HepG2 (cell line): ENCODE results near the gene NAT10. TPM values are rescaled to one million over a fixed set of nuclear protein-coding genes. Genes with fewer than 3 reads are reported as not detected.

Source experiments
- ATAC-seq: fragments of 200-7000 bp; cut with Tn5 transposase; 3 replicates; pipeline ENCODE4 v1.9.1; 2020; ENCODE audit warnings: mild to moderate bottlenecking, moderate library complexity
- BruUV-seq: library from RNA; stranded (reverse); fragments of 400-500 nt; replicated peaks from 2 replicates; lab custom pipeline; 2021; lab: Mats Ljungman, UMichigan
- CTCF ChIA-PET: fragments of 300-600 bp; formaldehyde crosslinking; extraction: SDS; loops from one replicate; lab custom pipeline; 2021; ENCODE audit warnings: low total read pairs, inconsistent platforms, low intra/inter-chr PET ratio; lab: Yijun Ruan, JAX
- POLR2A ChIA-PET: fragments of 350-600 bp; sonication (Branson Sonifier 250); formaldehyde crosslinking; loops from one replicate; lab custom pipeline; 2020; ENCODE audit warnings: antibody characterized with exemption, inconsistent platforms; lab: Yijun Ruan, JAX
- DNase-seq: peaks from one replicate; pipeline ENCODE4 v3.0.0-alpha.2; 2015; ENCODE audit warnings: low spot score
- FAIRE-seq: peaks from 3 replicates; lab custom pipeline; 2011; peaks lifted over from hg19 to GRCh38; lab: Jason Lieb, UNC
- H2AFZ ChIP-seq: one replicate; pipeline ENCODE4 v1.6.1; 2011; ENCODE audit warnings: low read length, inconsistent platforms
- H3K27ac ChIP-seq: fragments of 300-600 bp; 3 replicates; pipeline ENCODE4 v1.8.0; 2011; ENCODE audit warnings: mixed run types, mild to moderate bottlenecking, mixed read lengths, low read length, inconsistent platforms; ENCODE audit not compliant: insufficient read depth; ENCODE audit errors: extremely low read length
- H3K27me3 ChIP-seq, 2 experiments: fragments of 200-600 bp in 1 of 2; 2 replicates in 1 of 2; 3 replicates in 1 of 2; pipeline versions ENCODE4 v1.6.0 to v1.8.0; 2011; ENCODE audit warnings: low read length in 2 of 2, mild to moderate bottlenecking in 2 of 2, moderate library complexity in 2 of 2, inconsistent platforms in 1 of 2; ENCODE audit not compliant: insufficient read depth in 2 of 2, control insufficient read depth in 1 of 2
- H3K36me3 ChIP-seq, 2 experiments: fragments of 200-600 bp in 1 of 2; replicated peaks in 1 of 2; 2 replicates in 1 of 2; 3 replicates in 1 of 2; pipeline versions ENCODE4 v1.5.1 to v1.8.0; 2011; ENCODE audit warnings: low read length in 2 of 2, inconsistent platforms in 1 of 2; ENCODE audit not compliant: insufficient read depth in 2 of 2, control insufficient read depth in 1 of 2
- H3K4me1 ChIP-seq: 2 replicates; pipeline ENCODE4 v1.5.1; 2012; ENCODE audit warnings: low read length, inconsistent platforms; ENCODE audit not compliant: insufficient read depth
- H3K4me2 ChIP-seq: 2 replicates; pipeline ENCODE4 v1.6.0; 2011; ENCODE audit warnings: low read depth, low read length, inconsistent platforms
- H3K4me3 ChIP-seq, 3 experiments: fragments of 200-600 bp in 1 of 3; sonication (generic), shearing (Covaris generic) in 1 of 3; replicated peaks in 1 of 3; 2 replicates each; pipeline ENCODE4 v1.5.1; 2011 to 2016; ENCODE audit warnings: low read length in 3 of 3, inconsistent platforms in 2 of 3, low read depth in 2 of 3, mild to moderate bottlenecking in 2 of 3, control low read depth in 1 of 3, mixed read lengths in 1 of 3; ENCODE audit not compliant: insufficient read depth in 1 of 3
- H3K79me2 ChIP-seq: one replicate; pipeline ENCODE4 v1.6.1; 2011; ENCODE audit warnings: low read length, inconsistent platforms; ENCODE audit not compliant: insufficient read depth
- H3K9ac ChIP-seq: 2 replicates; pipeline ENCODE4 v1.6.0; 2011; ENCODE audit warnings: mild to moderate bottlenecking, low read depth, low read length, inconsistent platforms; ENCODE audit not compliant: insufficient read depth
- H3K9me3 ChIP-seq: 2 replicates; pipeline ENCODE4 v1.5.1; 2012; ENCODE audit warnings: mild to moderate bottlenecking, low read length
- H4K20me1 ChIP-seq: 2 replicates; pipeline ENCODE4 v1.6.0; 2011; ENCODE audit warnings: inconsistent platforms, mild to moderate bottlenecking, low read length, moderate library complexity; ENCODE audit not compliant: insufficient read depth
- CBX5 ChIP-seq: sonication (generic); formaldehyde crosslinking; IDR thresholded peaks from 2 replicates; pipeline ENCODE4 v1.4.0; 2020; ENCODE audit warnings: missing genetic modification reagents, borderline replicate concordance
- HNF1B ChIP-seq: sonication (generic); formaldehyde crosslinking; IDR thresholded peaks from 2 replicates; pipeline ENCODE4 v1.5.1; 2020; ENCODE audit warnings: mild to moderate bottlenecking, moderate library complexity, missing genetic modification reagents
- HNRNPLL ChIP-seq: fragments of 200-400 bp; formaldehyde crosslinking; IDR thresholded peaks from 2 replicates; pipeline ENCODE4 v1.6.1; 2017; ENCODE audit warnings: mild to moderate bottlenecking, low read depth, low read length; ENCODE audit not compliant: poor library complexity, severe bottlenecking
- MYNN ChIP-seq: sonication (generic); formaldehyde crosslinking; IDR thresholded peaks from 2 replicates; pipeline ENCODE4 v1.4.0; 2020; ENCODE audit warnings: mild to moderate bottlenecking, low read depth, missing genetic modification reagents
- RBM39 ChIP-seq: fragments of 200-400 bp; formaldehyde crosslinking; IDR thresholded peaks from one replicate; pipeline ENCODE4 v1.6.1; 2018; ENCODE audit warnings: antibody characterized with exemption, mild to moderate bottlenecking, low read depth, low read length; ENCODE audit not compliant: poor library complexity, severe bottlenecking
- SUZ12 ChIP-seq: fragments of 150-350 bp; IDR thresholded peaks from 2 replicates; pipeline ENCODE4 v1.6.1; 2014; ENCODE audit warnings: low read depth, low read length
- ZFP62 ChIP-seq: sonication (generic); formaldehyde crosslinking; IDR thresholded peaks from 2 replicates; pipeline ENCODE4 v1.4.0; 2020; ENCODE audit warnings: missing genetic modification reagents
- ZNF563 ChIP-seq: sonication (generic); formaldehyde crosslinking; IDR thresholded peaks from 2 replicates; pipeline ENCODE4 v1.8.0; 2022; ENCODE audit warnings: mild to moderate bottlenecking, moderate library complexity, missing genetic modification reagents
- ZNF597 ChIP-seq: sonication (generic); formaldehyde crosslinking; IDR thresholded peaks from 2 replicates; pipeline ENCODE4 v1.5.0; 2020; ENCODE audit warnings: missing genetic modification reagents
- ZSCAN9 ChIP-seq: IDR thresholded peaks from 2 replicates; pipeline ENCODE4 v1.6.1; 2016; ENCODE audit warnings: borderline replicate concordance
- WGBS: methylation state at CpG from one replicate; pipeline ENCODE4 v1.1.6; 2017; ENCODE audit warnings: low lambda C conversion rate; 5-methylcytosine and 5-hydroxymethylcytosine counted together
- in situ Hi-C: cut with HindIII; loops from 2 replicates; pipeline ENCODE4 v1.10.0; 2017; ENCODE audit warnings: low pct_unique_long_range_greater_than_20kb; ENCODE audit not compliant: extremely low pct_ligation_motif_present
- intact Hi-C: fragments of 100-400 bp; cut with micrococcal nuclease; formaldehyde crosslinking; loops from one replicate; pipeline ENCODE4 v1.10.0; 2022; ENCODE audit not compliant: unreplicated experiment
- polyA plus RNA-seq, 8 experiments: library from polyadenylated mRNA; depleted of rRNA in 3 of 8; stranded (reverse) in 7 of 8; unstranded in 1 of 8; fragments of >200 nt; fragmentation: Illumina TruSeq in 4 of 8; extraction: Trizol in 4 of 8; gene quantifications; 2 replicates each; pipeline versions ENCODE4 v1.2.1 to v1.2.3, GENCODE V29; 2011 to 2016; ENCODE audit warnings: low read depth in 4 of 8, missing spikeins in 1 of 8, mixed read lengths in 1 of 8; ENCODE audit not compliant: insufficient read depth in 1 of 8
- total RNA-seq, 5 experiments: library from RNA; depleted of rRNA; stranded (reverse); fragments of >200 nt; fragmentation: Illumina TruSeq; extraction: Trizol; gene quantifications; 2 replicates each; pipeline ENCODE4 v1.2.3, GENCODE V29; 2016; ENCODE audit warnings: low read depth in 1 of 5
- TF ChIP-seq, protein P1 (sequence below): sonication (generic); formaldehyde crosslinking; IDR thresholded peaks from one replicate; pipeline ENCODE4 v1.5.1; 2020; ENCODE audit warnings: mild to moderate bottlenecking, missing genetic modification reagents; ENCODE audit errors: not compliant biosample characterization

The NAT10 gene
- total and polyA plus RNA-seq, 2 of the 13 experiments (the other 11 are each of a cell fraction or from before 2014, with no cell fraction given) = 33.9 to 51.9 TPM

DNA sequence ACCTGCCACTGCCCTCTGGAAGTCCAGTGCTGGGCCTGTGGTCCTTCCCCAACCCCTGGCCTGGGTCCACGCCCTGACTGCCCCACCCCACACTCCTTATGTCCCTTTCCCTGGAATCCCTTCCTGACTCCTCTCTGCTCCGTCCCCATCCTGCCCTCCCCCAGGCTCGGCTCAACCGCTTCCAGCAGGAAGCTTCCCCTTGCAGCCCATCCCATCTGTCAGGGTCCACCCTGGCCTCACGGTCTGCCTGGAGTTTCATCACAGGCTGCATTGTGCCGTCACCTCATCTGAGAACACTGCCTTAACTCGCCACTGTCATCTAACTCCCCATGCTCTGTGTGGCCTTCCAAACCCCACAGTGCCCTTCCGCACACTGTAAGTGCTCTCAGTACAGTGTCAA lies 64.3 kb downstream of the NAT10 start:
- Histone ChIP-seq H2AFZ (no peak overlapping the region), H3K9ac (no peak overlapping the region), H3K27me3 (no peaks in the 10 kb centered on the region), H3K27ac (no peak overlapping the region), H3K4me3 (no peak overlapping the region), H4K20me1 (0 out of 2 replicates have a peak, but pooled peaks cover 3% of the 10 kb centered on the region), H3K4me2 (no peak overlapping the region), H3K36me3 (peaks cover 45 to 72% of the 10 kb centered on the region in 2 experiments; a peak in 4 of 5 replicates), H3K4me1 (peaks cover 4% of the 10 kb centered on the region; the same call in 1 of the 2 replicates), H3K79me2 (no peaks in the 10 kb centered on the region), H3K9me3 (no peaks in the 10 kb centered on the region)
- ChIA-PET CTCF (no interaction called here), POLR2A (no interaction called here)
- 95% methylated on average over 8 of the region's 8 CpGs for WGBS
- no peak for FAIRE-seq
- intact Hi-C loops (loop anchor here (10.0 kb wide), 1 partner anchor 295 kb away; no protein-coding TSS in a partner anchor), in situ Hi-C loops (loop anchor here (10.0 to 25.0 kb wide), 2 partner anchors 325 to 743 kb away; partner anchors contain the start of genes APIP and PDHX)
- ATAC-seq = no peak
- no TSS peak for BruUV-seq
- no peak for DNase-seq
- no peak for TF ChIP-seq SUZ12
- no peak for TF ChIP-seq MYNN (CRISPR knock-in tag)
- no peak for TF ChIP-seq ZNF597
- TF ChIP-seq, protein P1, sequence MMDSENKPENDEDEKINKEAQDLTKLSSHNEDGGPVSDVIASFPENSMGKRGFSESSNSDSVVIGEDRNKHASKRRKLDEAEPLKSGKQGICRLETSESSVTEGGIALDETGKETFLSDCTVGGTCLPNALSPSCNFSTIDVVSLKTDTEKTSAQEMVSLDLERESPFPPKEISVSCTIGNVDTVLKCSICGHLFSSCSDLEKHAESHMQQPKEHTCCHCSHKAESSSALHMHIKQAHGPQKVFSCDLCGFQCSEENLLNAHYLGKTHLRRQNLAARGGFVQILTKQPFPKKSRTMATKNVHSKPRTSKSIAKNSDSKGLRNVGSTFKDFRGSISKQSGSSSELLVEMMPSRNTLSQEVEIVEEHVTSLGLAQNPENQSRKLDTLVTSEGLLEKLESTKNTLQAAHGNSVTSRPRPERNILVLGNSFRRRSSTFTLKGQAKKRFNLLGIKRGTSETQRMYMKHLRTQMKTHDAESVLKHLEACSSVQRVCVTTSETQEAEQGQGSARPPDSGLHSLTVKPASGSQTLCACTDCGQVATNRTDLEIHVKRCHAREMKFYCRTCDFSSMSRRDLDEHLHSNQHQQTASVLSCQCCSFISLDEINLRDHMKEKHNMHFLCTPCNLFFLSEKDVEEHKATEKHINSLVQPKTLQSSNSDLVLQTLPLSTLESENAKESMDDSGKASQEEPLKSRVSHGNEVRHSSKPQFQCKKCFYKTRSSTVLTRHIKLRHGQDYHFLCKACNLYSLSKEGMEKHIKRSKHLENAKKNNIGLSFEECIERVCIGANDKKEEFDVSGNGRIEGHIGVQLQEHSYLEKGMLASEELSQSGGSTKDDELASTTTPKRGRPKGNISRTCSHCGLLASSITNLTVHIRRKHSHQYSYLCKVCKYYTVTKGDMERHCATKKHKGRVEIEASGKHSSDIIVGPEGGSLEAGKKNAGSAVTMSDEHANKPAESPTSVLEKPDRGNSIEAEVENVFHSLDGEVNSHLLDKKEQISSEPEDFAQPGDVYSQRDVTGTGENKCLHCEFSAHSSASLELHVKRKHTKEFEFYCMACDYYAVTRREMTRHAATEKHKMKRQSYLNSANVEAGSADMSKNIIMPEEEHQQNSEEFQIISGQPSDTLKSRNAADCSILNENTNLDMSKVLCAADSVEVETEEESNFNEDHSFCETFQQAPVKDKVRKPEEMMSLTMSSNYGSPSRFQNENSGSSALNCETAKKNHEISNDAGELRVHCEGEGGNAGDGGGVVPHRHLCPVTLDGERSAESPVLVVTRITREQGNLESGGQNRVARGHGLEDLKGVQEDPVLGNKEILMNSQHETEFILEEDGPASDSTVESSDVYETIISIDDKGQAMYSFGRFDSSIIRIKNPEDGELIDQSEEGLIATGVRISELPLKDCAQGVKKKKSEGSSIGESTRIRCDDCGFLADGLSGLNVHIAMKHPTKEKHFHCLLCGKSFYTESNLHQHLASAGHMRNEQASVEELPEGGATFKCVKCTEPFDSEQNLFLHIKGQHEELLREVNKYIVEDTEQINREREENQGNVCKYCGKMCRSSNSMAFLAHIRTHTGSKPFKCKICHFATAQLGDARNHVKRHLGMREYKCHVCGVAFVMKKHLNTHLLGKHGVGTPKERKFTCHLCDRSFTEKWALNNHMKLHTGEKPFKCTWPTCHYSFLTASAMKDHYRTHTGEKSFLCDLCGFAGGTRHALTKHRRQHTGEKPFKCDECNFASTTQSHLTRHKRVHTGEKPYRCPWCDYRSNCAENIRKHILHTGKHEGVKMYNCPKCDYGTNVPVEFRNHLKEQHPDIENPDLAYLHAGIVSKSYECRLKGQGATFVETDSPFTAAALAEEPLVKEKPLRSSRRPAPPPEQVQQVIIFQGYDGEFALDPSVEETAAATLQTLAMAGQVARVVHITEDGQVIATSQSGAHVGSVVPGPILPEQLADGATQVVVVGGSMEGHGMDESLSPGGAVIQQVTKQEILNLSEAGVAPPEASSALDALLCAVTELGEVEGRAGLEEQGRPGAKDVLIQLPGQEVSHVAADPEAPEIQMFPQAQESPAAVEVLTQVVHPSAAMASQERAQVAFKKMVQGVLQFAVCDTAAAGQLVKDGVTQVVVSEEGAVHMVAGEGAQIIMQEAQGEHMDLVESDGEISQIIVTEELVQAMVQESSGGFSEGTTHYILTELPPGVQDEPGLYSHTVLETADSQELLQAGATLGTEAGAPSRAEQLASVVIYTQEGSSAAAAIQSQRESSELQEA (CRISPR knock-in tag) = no peak
- TF ChIP-seq HNF1B (CRISPR knock-in tag) = no peak
- no peak for TF ChIP-seq HNRNPLL
- no peak for TF ChIP-seq CBX5 (CRISPR knock-in tag)
- no peak for TF ChIP-seq RBM39
- TF ChIP-seq ZNF563 (CRISPR knock-in tag) = no peak
- no peak for TF ChIP-seq ZFP62
- no peak for TF ChIP-seq ZSCAN9 (CRISPR knock-in tag)
